CD4-positive, alpha-beta memory T cell (primary cell): Measurements from ENCODE around the gene FXR2. TPM values are rescaled to one million over a fixed set of nuclear protein-coding genes. Genes with fewer than 3 reads are reported as not detected.
A peak's percentile ranks its signal among the peaks of the same experiment; 100 is the strongest.

ENCODE experiments used
- CTCF ChIA-PET: fragments of 350-600 bp; sonication (Branson Sonifier 250); formaldehyde crosslinking; loops from one replicate; lab custom pipeline; 2021; ENCODE audit warnings: inconsistent platforms; ENCODE audit not compliant: partially characterized antibody; lab: Charles Lee
- POLR2A ChIA-PET: fragments of 350-600 bp; sonication (Branson Sonifier 250); formaldehyde crosslinking; loops from one replicate; lab custom pipeline; 2021; ENCODE audit not compliant: partially characterized antibody; lab: Charles Lee
- DNase-seq, 5 donors: peaks; one replicate each; pipeline versions ENCODE4 v3.0.0 to v3.0.0-alpha.2; 2020 to 2022; ENCODE audit warnings: mixed read lengths in 1 of 5
- H3K27ac ChIP-seq: one replicate; pipeline ENCODE4 v1.7.0; 2013; ENCODE audit warnings: low read depth, low read length
- H3K27me3 ChIP-seq: 2 replicates; pipeline ENCODE4 v1.7.0; 2013; ENCODE audit warnings: mild to moderate bottlenecking, low read length, moderate library complexity; ENCODE audit not compliant: insufficient read depth
- H3K36me3 ChIP-seq: 2 replicates; pipeline ENCODE4 v1.7.0; 2013; ENCODE audit warnings: mild to moderate bottlenecking, low read length, moderate library complexity; ENCODE audit not compliant: insufficient read depth
- H3K4me1 ChIP-seq: 2 replicates; pipeline ENCODE4 v1.7.0; 2013; ENCODE audit warnings: mild to moderate bottlenecking, low read length, moderate library complexity; ENCODE audit not compliant: insufficient read depth
- H3K4me3 ChIP-seq, 2 donors: one replicate each; pipeline ENCODE4 v1.7.0; 2013; ENCODE audit warnings: low read length in 2 of 2, mild to moderate bottlenecking in 1 of 2
- H3K9me3 ChIP-seq, 2 donors: one replicate each; pipeline ENCODE4 v1.7.0; 2013; ENCODE audit warnings: low read length in 2 of 2, control low read depth in 1 of 2; ENCODE audit not compliant: control insufficient read depth in 1 of 2
- H3K27ac Mint-ChIP-seq, 7 donors: one replicate each; pipeline ENCODE4 v1.8.0; 2020 to 2021; ENCODE audit warnings: mixed read lengths in 7 of 7, mild to moderate bottlenecking in 6 of 7, inconsistent platforms in 3 of 7, moderate library complexity in 3 of 7
- H3K27me3 Mint-ChIP-seq, 2 donors: one replicate each; pipeline ENCODE4 v1.8.0; 2020 to 2021; ENCODE audit warnings: mixed read lengths in 2 of 2
- H3K36me3 Mint-ChIP-seq, 2 donors: one replicate each; pipeline ENCODE4 v1.8.0; 2020 to 2021; ENCODE audit warnings: mixed read lengths in 2 of 2, inconsistent platforms in 1 of 2, mild to moderate bottlenecking in 1 of 2
- H3K4me1 Mint-ChIP-seq, 4 donors: one replicate each; pipeline ENCODE4 v1.8.0; 2020 to 2021; ENCODE audit warnings: mixed read lengths in 4 of 4, mild to moderate bottlenecking in 1 of 4
- H3K4me3 Mint-ChIP-seq, 8 donors: one replicate each; pipeline ENCODE4 v1.8.0; 2020 to 2021; ENCODE audit warnings: mixed read lengths in 8 of 8, mild to moderate bottlenecking in 7 of 8, moderate library complexity in 6 of 8, inconsistent platforms in 3 of 8
- H3K9me3 Mint-ChIP-seq, 8 donors: one replicate each; pipeline ENCODE4 v1.8.0; 2020 to 2021; ENCODE audit warnings: mixed read lengths in 8 of 8, mild to moderate bottlenecking in 5 of 8, inconsistent platforms in 3 of 8, moderate library complexity in 1 of 8
- intact Hi-C: fragments of 100-400 bp; cut with micrococcal nuclease; formaldehyde crosslinking; loops from one replicate; pipeline ENCODE4 v1.15.1; 2023
- polyA plus RNA-seq, 2 donors: library from polyadenylated mRNA; unstranded; fragments of 300-500 nt; fragmentation: Illumina TruSeq; gene quantifications; one replicate each; pipeline ENCODE4 v1.2.3, GENCODE V29; 2021
- total RNA-seq, 2 experiments: library from RNA; stranded (reverse); gene quantifications; one replicate each; pipeline ENCODE4 v1.2.3, GENCODE V29; 2021

FXR2 gene
- total and polyA plus RNA-seq, 4 experiments from 2014 or later = 9.2 to 46.6 (median 31.4) TPM

DNA sequence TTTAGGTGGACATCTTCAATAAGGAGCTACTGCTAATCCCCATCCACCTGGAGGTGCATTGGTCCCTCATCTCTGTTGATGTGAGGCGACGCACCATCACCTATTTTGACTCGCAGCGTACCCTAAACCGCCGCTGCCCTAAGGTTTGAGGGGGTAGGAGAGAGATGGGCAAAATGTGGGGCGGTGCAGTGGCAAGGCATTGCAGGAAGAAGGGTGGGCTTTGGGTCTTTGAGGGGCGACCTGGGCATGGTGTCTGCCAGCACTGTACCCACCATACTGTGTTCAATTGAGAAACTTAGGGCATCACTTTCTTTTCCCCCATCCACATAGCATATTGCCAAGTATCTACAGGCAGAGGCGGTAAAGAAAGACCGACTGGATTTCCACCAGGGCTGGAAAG lies 44.3 kb downstream of the FXR2 start:
- POLR2A ChIA-PET = interaction anchor here (6.6 to 8.6 kb wide), 4 partner anchors 7 to 117 kb away, joined by 48 to 220 read pairs (median 84); partner anchors contain the start of genes MPDU1, POLR2A, SENP3 and SOX15
- H3K27ac ChIP-seq = no peak overlapping the region

DNA sequence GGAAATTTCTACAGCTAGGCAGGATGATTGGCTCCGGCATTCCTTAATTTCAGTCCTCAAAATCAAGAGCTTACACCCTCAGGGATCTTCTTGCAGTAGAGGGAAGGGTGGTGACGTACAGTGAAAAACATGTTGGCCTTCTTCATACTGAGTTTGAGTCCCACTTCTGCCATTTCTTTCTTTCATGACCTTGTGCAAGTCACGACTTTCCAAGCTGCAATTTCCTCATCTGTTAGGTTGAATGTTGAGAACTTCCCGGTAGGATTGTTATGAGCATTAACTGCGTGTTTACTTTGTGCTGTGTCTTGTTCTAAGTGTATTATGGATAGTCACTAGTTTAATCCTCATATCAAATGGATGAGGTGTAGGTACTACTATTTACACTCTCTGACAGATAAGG lies 45.1 kb downstream of the FXR2 start:
- Mint-ChIP-seq H3K9me3 (peaks cover 0 to 10% (median 0%) of the 10 kb centered on the region in 8 donors), H3K27me3 (no peaks in the 10 kb centered on the region), H3K4me3 (no peak overlapping the region), H3K36me3 (peaks cover 42 to 74% of the 10 kb centered on the region in 2 donors), H3K4me1 (peaks cover 15 to 32% (median 19%) of the 10 kb centered on the region in 4 donors), H3K27ac (peak overlapping the region in 1 of 7 donors; percentile 46)
- ChIA-PET POLR2A (interaction anchor here (6.7 to 8.6 kb wide), 3 partner anchors 17 to 118 kb away, joined by 48 to 220 read pairs (median 97); partner anchors contain the start of genes MPDU1, POLR2A, SOX15 and TP53), CTCF (interaction anchor here (4.2 kb wide), 1 partner anchor 9 kb away, joined by 30 read pairs; the partner anchor contains the start of gene SENP3)
- Histone ChIP-seq H3K4me3 (no peak overlapping the region), H3K27ac (no peak overlapping the region), H3K36me3 (peaks cover 42% of the 10 kb centered on the region), H3K9me3 (no peaks in the 10 kb centered on the region), H3K27me3 (no peaks in the 10 kb centered on the region), H3K4me1 (peaks cover 13% of the 10 kb centered on the region)
- intact Hi-C loops = no loop called here
- no peak for DNase-seq

More for the DNA sequence above, 44.3 kb downstream of the FXR2 start:
- Mint-ChIP-seq H3K27ac (peak overlapping the region in 4 of 7 donors; percentile 15 to 87 (median 62)), H3K27me3 (no peaks in the 10 kb centered on the region), H3K4me3 (peak overlapping the region in 1 of 8 donors; percentile 52), H3K4me1 (peaks cover 21 to 40% (median 26%) of the 10 kb centered on the region in 4 donors), H3K36me3 (peaks cover 47 to 75% of the 10 kb centered on the region in 2 donors), H3K9me3 (peaks cover 0 to 10% (median 0%) of the 10 kb centered on the region in 8 donors)
- Histone ChIP-seq H3K36me3 (peaks cover 42% of the 10 kb centered on the region), H3K27me3 (no peaks in the 10 kb centered on the region), H3K4me3 (no peak overlapping the region), H3K4me1 (peaks cover 21% of the 10 kb centered on the region), H3K9me3 (no peaks in the 10 kb centered on the region)
- intact Hi-C loops = loop anchor here (5.0 kb wide), 3 partner anchors 287 to 523 kb away; partner anchors contain the start of genes CTDNEP1, CYB5D1, ELP5 and NAA38
- no peak for DNase-seq
- CTCF ChIA-PET = interaction anchor here (2.7 to 4.2 kb wide), 2 partner anchors 10 to 15 kb away, joined by 8 to 30 read pairs; partner anchors contain the start of gene SENP3

DNA sequence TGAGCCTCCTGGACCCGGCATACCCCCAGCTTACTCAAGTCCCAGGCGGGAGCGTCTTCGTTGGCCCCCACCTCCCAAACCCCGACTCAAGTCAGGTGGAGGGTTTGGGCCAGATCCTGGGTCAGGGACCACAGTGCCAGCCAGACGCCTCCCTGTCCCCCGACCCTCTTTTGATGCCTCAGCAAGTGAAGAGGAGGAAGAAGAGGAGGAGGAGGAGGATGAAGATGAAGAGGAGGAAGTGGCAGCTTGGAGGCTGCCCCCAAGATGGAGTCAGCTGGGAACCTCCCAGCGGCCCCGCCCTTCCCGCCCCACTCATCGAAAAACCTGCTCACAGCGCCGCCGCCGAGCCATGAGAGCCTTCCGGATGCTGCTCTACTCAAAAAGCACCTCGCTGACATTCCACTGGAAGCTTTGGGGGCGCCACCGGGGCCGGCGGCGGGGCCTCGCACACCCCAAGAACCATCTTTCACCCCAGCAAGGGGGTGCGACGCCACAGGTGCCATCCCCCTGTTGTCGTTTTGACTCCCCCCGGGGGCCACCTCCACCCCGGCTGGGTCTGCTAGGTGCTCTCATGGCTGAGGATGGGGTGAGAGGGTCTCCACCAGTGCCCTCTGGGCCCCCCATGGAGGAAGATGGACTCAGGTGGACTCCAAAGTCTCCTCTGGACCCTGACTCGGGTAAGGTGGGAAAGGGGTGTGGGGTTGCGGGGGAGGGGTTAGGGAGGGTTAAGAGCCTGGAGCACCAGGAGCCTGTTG lies 51.4 kb downstream of the FXR2 start:
- H3K4me1 ChIP-seq = peaks cover 33% of the 10 kb centered on the region
- CTCF ChIA-PET = interaction anchor here (1.9 to 4.9 kb wide), 2 partner anchors 50 to 127 kb away, joined by 5 to 51 read pairs; partner anchors contain the start of gene TMEM102
- Mint-ChIP-seq H3K27ac (peak overlapping the region in 6 of 7 donors; percentile 81 to 95 (median 90)), H3K4me1 (peaks cover 22 to 32% (median 31%) of the 10 kb centered on the region in 4 donors), H3K27me3 (no peaks in the 10 kb centered on the region), H3K4me3 (peak overlapping the region; percentile 80 to 94 (median 86)), H3K36me3 (peaks cover 19 to 44% of the 10 kb centered on the region in 2 donors), H3K9me3 (no peaks in the 10 kb centered on the region)
- intact Hi-C loops = no loop called here
- no peak for DNase-seq
- peaks cover 31% of the 10 kb centered on the region for H3K36me3 ChIP-seq
- H3K4me3 ChIP-seq = no peak overlapping the region
- peak overlapping the region; percentile 96 for H3K27ac ChIP-seq
- POLR2A ChIA-PET = interaction anchor here (0.7 to 7.8 kb wide), 6 partner anchors 10 to 84 kb away, joined by 3 to 72 read pairs (median 20); partner anchors contain the start of genes CD68, MPDU1, TNFSF12 and ZBTB4
- H3K9me3 ChIP-seq = no peaks in the 10 kb centered on the region
- no peaks in the 10 kb centered on the region for H3K27me3 ChIP-seq

DNA sequence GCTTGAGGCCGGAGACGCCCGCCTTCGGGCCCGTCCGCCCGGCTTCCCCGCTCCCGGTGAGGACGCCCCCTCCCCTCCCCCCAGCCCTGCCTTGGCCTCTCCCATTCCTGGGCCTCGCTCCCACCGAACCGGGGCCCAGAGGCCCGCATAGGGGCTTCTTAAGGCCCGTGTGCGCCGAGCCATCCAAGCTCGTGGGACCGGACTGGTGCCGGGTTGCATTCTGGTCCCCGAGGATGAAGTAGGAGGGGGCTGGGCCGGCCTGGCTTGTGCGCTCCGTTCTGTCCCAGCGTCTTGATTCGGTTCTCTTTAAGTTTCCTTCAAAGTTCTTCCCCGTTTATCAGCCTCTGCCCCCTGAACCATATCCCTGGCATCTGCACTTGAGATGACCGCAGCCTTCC lies 52.5 kb downstream of the FXR2 start:
- Histone ChIP-seq H3K36me3 (peaks cover 26% of the 10 kb centered on the region), H3K4me1 (peaks cover 37% of the 10 kb centered on the region), H3K27ac (peak overlapping the region; percentile 96), H3K4me3 (peak overlapping the region; percentile 58 to 72), H3K27me3 (no peaks in the 10 kb centered on the region), H3K9me3 (no peaks in the 10 kb centered on the region)
- DNase-seq = no peak
- Mint-ChIP-seq H3K4me3 (peak overlapping the region; percentile 80 to 94 (median 88)), H3K36me3 (peaks cover 15 to 38% of the 10 kb centered on the region in 2 donors), H3K27ac (peak overlapping the region; percentile 81 to 96 (median 93)), H3K9me3 (no peaks in the 10 kb centered on the region), H3K4me1 (peaks cover 22 to 31% (median 30%) of the 10 kb centered on the region in 4 donors), H3K27me3 (no peaks in the 10 kb centered on the region)
- ChIA-PET POLR2A (interaction anchor here (0.9 to 7.8 kb wide), 14 partner anchors 11 to 226 kb away, joined by 3 to 72 read pairs (median 18); partner anchors contain the start of genes ACAP1, MPDU1, POLR2A and TMEM102), CTCF (interaction anchor here (1.9 to 4.9 kb wide), 6 partner anchors 27 to 207 kb away, joined by 8 to 173 read pairs (median 44); partner anchors contain the start of genes SOX15, TMEM102 and TMEM95)
- intact Hi-C loops = no loop called here

DNA sequence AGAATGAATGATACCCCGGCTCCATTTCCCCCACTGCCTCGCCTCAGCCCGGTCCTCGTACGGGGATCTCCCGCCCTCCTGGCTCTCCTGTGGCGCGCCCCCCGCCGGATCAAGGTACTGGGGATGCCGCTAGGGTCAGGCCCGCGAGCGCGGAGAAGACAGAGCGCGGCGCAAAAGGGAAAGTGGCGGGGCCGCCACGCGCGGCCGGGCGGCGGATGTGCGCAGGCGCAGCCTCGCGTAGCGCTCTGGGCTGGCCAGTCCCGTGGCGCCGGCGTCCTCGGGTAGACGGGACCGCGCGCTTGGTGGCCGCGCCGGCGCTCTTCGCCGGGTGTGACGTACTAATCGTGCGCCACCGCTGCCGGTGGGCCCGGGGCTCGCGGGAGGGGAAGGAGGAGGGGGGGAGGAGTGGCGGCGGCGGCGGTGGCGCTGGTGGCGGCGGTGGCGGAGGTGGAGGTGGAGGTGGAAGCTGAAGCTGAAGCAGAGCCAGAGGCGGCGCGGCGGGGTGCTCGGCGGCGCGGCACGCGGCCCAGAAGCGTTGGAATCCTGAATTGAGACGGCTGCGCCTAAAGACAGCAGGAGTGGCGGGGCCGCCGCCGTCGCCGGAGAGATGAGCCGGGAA lies 53.0 kb downstream of the FXR2 start, which contains the start of gene SENP3:
Gene SENP3, plus strand, starts transcription at position 331 of the 619 bp plus-strand sequence. CDS start 1,158 bp downstream, outside the sequence.
- Mint-ChIP-seq H3K27ac (peak within 1 kb of the TSS; percentile 95 to 99 (median 97)), H3K36me3 (peaks cover 11 to 34% of the 10 kb centered on the region in 2 donors), H3K27me3 (no peaks in the 10 kb centered on the region), H3K4me1 (peaks cover 22 to 32% (median 29%) of the 10 kb centered on the region in 4 donors), H3K9me3 (no peaks in the 10 kb centered on the region), H3K4me3 (peak within 1 kb of the TSS; percentile 89 to 98 (median 94))
- intact Hi-C loops = loop anchor here (1.0 kb wide), 11 partner anchors 11 to 281 kb away; partner anchors contain the start of genes MPDU1 and WRAP53
- no peaks in the 10 kb centered on the region for H3K9me3 ChIP-seq
- H3K27ac ChIP-seq = peak within 1 kb of the TSS; percentile 96
- ChIA-PET CTCF (interaction anchor here (0.6 to 4.9 kb wide), 42 partner anchors 9 to 516 kb away, joined by 3 to 173 read pairs (median 6); partner anchors contain the start of genes ACAP1, CD68, PLSCR3 and SOX15), POLR2A (interaction anchor here (0.6 to 7.8 kb wide), 27 partner anchors 9 to 659 kb away, joined by 3 to 72 read pairs (median 8); partner anchors contain the start of genes ACAP1, DVL2, MPDU1 and POLR2A)
- peak within 1 kb of the TSS; percentile 72 to 84 for H3K4me3 ChIP-seq
- H3K4me1 ChIP-seq = peaks cover 37% of the 10 kb centered on the region
- H3K27me3 ChIP-seq = no peaks in the 10 kb centered on the region
- H3K36me3 ChIP-seq = peaks cover 25% of the 10 kb centered on the region
- DNase-seq = peak; percentile 89 to 93 (median 91)

DNA sequence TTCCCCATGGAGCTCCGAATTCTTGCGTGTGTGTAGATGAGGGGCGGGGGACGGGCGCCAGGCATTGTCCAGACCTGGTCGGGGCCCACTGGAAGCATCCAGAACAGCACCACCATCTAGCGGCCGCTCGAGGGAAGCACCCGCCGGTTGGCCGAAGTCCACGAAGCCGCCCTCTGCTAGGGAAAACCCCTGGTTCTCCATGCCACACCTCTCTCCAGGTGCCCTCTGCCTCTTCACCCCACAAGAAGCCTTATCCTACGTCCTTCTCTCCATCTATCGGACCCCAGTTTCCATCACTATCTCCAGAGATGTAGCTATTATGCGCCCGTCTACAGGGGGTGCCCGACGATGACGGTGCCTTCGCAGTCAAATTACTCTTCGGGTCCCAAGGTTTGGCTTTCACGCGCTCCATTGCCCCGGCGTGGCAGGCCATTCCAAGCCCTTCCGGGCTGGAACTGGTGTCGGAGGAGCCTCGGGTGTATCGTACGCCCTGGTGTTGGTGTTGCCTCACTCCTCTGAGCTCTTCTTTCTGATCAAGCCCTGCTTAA lies 53.6 kb downstream of the FXR2 start:
- peak overlapping the region; percentile 72 to 84 for H3K4me3 ChIP-seq
- H3K27me3 Mint-ChIP-seq = no peaks in the 10 kb centered on the region
- peak overlapping the region; percentile 89 to 98 (median 94) for H3K4me3 Mint-ChIP-seq
- H3K27ac ChIP-seq = peak overlapping the region; percentile 96
- H3K36me3 ChIP-seq = peaks cover 29% of the 10 kb centered on the region
- H3K9me3 Mint-ChIP-seq = no peaks in the 10 kb centered on the region
- peaks cover 25 to 37% (median 30%) of the 10 kb centered on the region in 4 donors for H3K4me1 Mint-ChIP-seq
- intact Hi-C loops = loop anchor here (1.0 kb wide), 11 partner anchors 11 to 281 kb away; partner anchors contain the start of genes MPDU1 and WRAP53
- peak; percentile 75 to 85 (median 76) for DNase-seq
- H3K27ac Mint-ChIP-seq = peak overlapping the region; percentile 95 to 99 (median 97)
- H3K36me3 Mint-ChIP-seq = peaks cover 14 to 36% of the 10 kb centered on the region in 2 donors
- H3K9me3 ChIP-seq = no peaks in the 10 kb centered on the region
- H3K4me1 ChIP-seq = peaks cover 37% of the 10 kb centered on the region
- ChIA-PET POLR2A (interaction anchor here (0.6 to 7.8 kb wide), 31 partner anchors 9 to 660 kb away, joined by 3 to 72 read pairs (median 6); partner anchors contain the start of genes ACAP1, DVL2, MPDU1 and POLR2A), CTCF (interaction anchor here (0.6 to 4.9 kb wide), 55 partner anchors 9 to 515 kb away, joined by 3 to 173 read pairs (median 5); partner anchors contain the start of genes ACAP1, CD68, PLSCR3 and SLC2A4)
- H3K27me3 ChIP-seq = no peaks in the 10 kb centered on the region
